Transverse colon (tissue), 4 donors: Measurements from ENCODE around the gene KATNBL1. TPM values are rescaled to one million over a fixed set of nuclear protein-coding genes. Genes with fewer than 3 reads are reported as not detected.

Experiments
- DNase-seq: peaks from one replicate; pipeline ENCODE4 v3.0.0-alpha.2; 2019
- H3K27ac ChIP-seq, 4 donors: fragments of 200-600 bp; sonication (generic); 2 replicates each; pipeline ENCODE4 v1.5.1; 2016 to 2018; ENCODE audit warnings: inconsistent platforms in 4 of 4
- H3K27me3 ChIP-seq: fragments of 200-600 bp; sonication (generic); 2 replicates; pipeline ENCODE4 v1.5.1; 2017; ENCODE audit warnings: inconsistent platforms
- H3K36me3 ChIP-seq, 4 donors: fragments of 200-600 bp; sonication (generic); 2 replicates each; pipeline ENCODE4 v1.5.1; 2017 to 2019; ENCODE audit warnings: inconsistent platforms in 4 of 4
- H3K4me1 ChIP-seq, 4 donors: fragments of 200-600 bp; sonication (generic); 2 replicates each; pipeline ENCODE4 v1.5.1; 2017 to 2020; ENCODE audit warnings: inconsistent platforms in 4 of 4
- H3K4me3 ChIP-seq, 4 donors: fragments of 200-600 bp; sonication (generic); 1 replicate in 1 of 4; 2 replicates in 3 of 4; pipeline versions ENCODE4 v1.5.1 to v1.6.1; 2017 to 2019; ENCODE audit warnings: inconsistent platforms in 4 of 4
- H3K9me3 ChIP-seq, 2 donors: fragments of 200-600 bp; sonication (generic); 2 replicates each; pipeline ENCODE4 v1.5.1; 2017 to 2019; ENCODE audit warnings: inconsistent platforms in 2 of 2
- CTCF ChIP-seq, 5 experiments: fragments of 200-600 bp in 3 of 5; fragments of 450-650 bp in 2 of 5; sonication (generic) in 3 of 5; IDR thresholded peaks; 1 replicate in 2 of 5; 2 replicates in 3 of 5; pipeline ENCODE4 v1.5.1; 2016 to 2017; ENCODE audit warnings: antibody characterized with exemption in 5 of 5, inconsistent platforms in 3 of 5, mild to moderate bottlenecking in 2 of 5, moderate library complexity in 1 of 5
- EP300 ChIP-seq: sonication (generic); formaldehyde crosslinking; IDR thresholded peaks from one replicate; pipeline ENCODE4 v1.6.1; 2017; ENCODE audit warnings: antibody characterized with exemption, low read depth
- POLR2A ChIP-seq: fragments of 450-650 bp; IDR thresholded peaks from one replicate; pipeline ENCODE4 v1.6.1; 2016; ENCODE audit warnings: antibody characterized with exemption, mild to moderate bottlenecking, moderate library complexity
- POLR2AphosphoS5 ChIP-seq, 3 donors: sonication (generic); formaldehyde crosslinking; IDR thresholded peaks; one replicate each; pipeline ENCODE4 v1.6.1; 2016; ENCODE audit warnings: antibody characterized with exemption in 3 of 3
- whole genome bisulfite sequencing, 2 donors: methylation state at CpG; one replicate each; pipeline ENCODE4 v1.1.5; 2018; ENCODE audit warnings: low coverage in 1 of 2; 5-methylcytosine and 5-hydroxymethylcytosine counted together
- in situ Hi-C, 4 donors: fragments of 200-750 bp; cut with MboI; loops; one replicate each; pipeline versions ENCODE4 v1.15.0 to v1.15.1; 2017; ENCODE audit warnings: low sequenced_read_pairs in 3 of 4, low pct_ligation_motif_present in 1 of 4, low pct_unique_long_range_greater_than_20kb in 1 of 4
- intact Hi-C: fragments of 100-400 bp; cut with DNase I; formaldehyde crosslinking; loops from one replicate; pipeline ENCODE4 v1.15.1; 2023; ENCODE audit warnings: low total_unique reads
- total RNA-seq, 4 donors: library from RNA; depleted of rRNA; stranded (reverse); fragments of >200 nt; gene quantifications; one replicate each; pipeline ENCODE4 v1.1.0, GENCODE V29; 2016

The KATNBL1 gene
- 100 to 1,000 TPM in 1 of 4 donors, 10 to 100 TPM in 3; 41.1 to 137 (median 80.3) TPM for total RNA-seq

GRCh38 chr15:34209421-34210282, at the start of gene KATNBL1:
Gene KATNBL1, minus strand, starts transcription at chr15:34210096. Its CDS starts 46,420 bp downstream, at chr15:34163676.
- H3K36me3 ChIP-seq: no peaks in the 10 kb centered on the region
- H3K27ac ChIP-seq: peak within 1 kb of the TSS; percentile 89 to 94 (median 92)
- intact Hi-C loops: loop anchor here (5.0 kb wide), 1 partner anchor 147 kb away; no protein-coding TSS in a partner anchor
- no peaks in the 10 kb centered on the region for H3K27me3 ChIP-seq
- TF ChIP-seq CTCF (IDR thresholded peaks at IDR 0.05) (peak; percentile 92 to 96 (median 94)), EP300 (no peak), POLR2A (peak; percentile 85), POLR2AphosphoS5 (IDR thresholded peaks at IDR 0.05) (peak; percentile 73 to 85 (median 76))
- peak; percentile 99 for DNase-seq
- no peaks in the 10 kb centered on the region for H3K9me3 ChIP-seq
- 0% methylated on average over 3 to 50 of the region's 81 CpGs for WGBS, 2 donors
- peaks cover 0 to 18% (median 8%) of the 10 kb centered on the region in 4 donors for H3K4me1 ChIP-seq
- in situ Hi-C loops: loop anchor here in 3 of 4 donors (10.0 to 25.0 kb wide), 2 partner anchors 145 to 147 kb away; no protein-coding TSS in a partner anchor
- H3K4me3 ChIP-seq: peak within 1 kb of the TSS; percentile 60 to 73 (median 66)

GRCh38 chr15:34259566-34259965, 49.7 kb upstream of the KATNBL1 start:
- 88 to 92% methylated on average over 2 to 3 of the region's 3 CpGs for WGBS, 2 donors
- intact Hi-C loops: no loop called here
- no peak overlapping the region for H3K27ac ChIP-seq

GRCh38 chr15:34258151-34258550, 48.3 kb upstream of the KATNBL1 start:
- no peak for DNase-seq
- H3K4me1 ChIP-seq: peaks cover 0 to 10% (median 0%) of the 10 kb centered on the region in 4 donors
- H3K4me3 ChIP-seq: no peak overlapping the region
- peaks cover 0 to 29% (median 9%) of the 10 kb centered on the region in 4 donors for H3K36me3 ChIP-seq
- no peak for TF ChIP-seq POLR2A
- TF ChIP-seq POLR2AphosphoS5 (IDR thresholded peaks at IDR 0.05): no peak
- TF ChIP-seq EP300: no peak
- no peak for TF ChIP-seq CTCF (IDR thresholded peaks at IDR 0.05)
- H3K27ac ChIP-seq: no peak overlapping the region
- 76 to 88% methylated on average over 2 of the region's 2 CpGs for WGBS, 2 donors
- no peaks in the 10 kb centered on the region for H3K27me3 ChIP-seq
- in situ Hi-C loops (loop anchor here in 1 of 4 donors (10.0 kb wide), 1 partner anchor 117 kb away; no protein-coding TSS in a partner anchor), intact Hi-C loops (no loop called here)
- H3K9me3 ChIP-seq: no peaks in the 10 kb centered on the region

More at GRCh38 chr15:34259566-34259965, 49.7 kb upstream of the KATNBL1 start:
- H3K4me3 ChIP-seq: no peak overlapping the region
- no peaks in the 10 kb centered on the region for H3K27me3 ChIP-seq
- TF ChIP-seq POLR2AphosphoS5 (IDR thresholded peaks at IDR 0.05): no peak
- no peak for TF ChIP-seq EP300
- no peak for TF ChIP-seq POLR2A
- TF ChIP-seq CTCF (IDR thresholded peaks at IDR 0.05): no peak
- H3K9me3 ChIP-seq: no peaks in the 10 kb centered on the region
- in situ Hi-C loops: loop anchor here in 1 of 4 donors (10.0 kb wide), 1 partner anchor 115 kb away; no protein-coding TSS in a partner anchor
- peaks cover 0 to 10% (median 0%) of the 10 kb centered on the region in 4 donors for H3K4me1 ChIP-seq
- no peak for DNase-seq
- H3K36me3 ChIP-seq: peaks cover 0 to 16% (median 2%) of the 10 kb centered on the region in 4 donors

- no peaks in the 10 kb centered on the region for H3K27me3 ChIP-seq
- no peaks in the 10 kb centered on the region for H3K9me3 ChIP-seq
- no peak for DNase-seq
- intact Hi-C loops (no loop called here), in situ Hi-C loops (loop anchor here in 1 of 4 donors (10.0 kb wide), 1 partner anchor 122 kb away; no protein-coding TSS in a partner anchor)
- TF ChIP-seq POLR2A (no peak), CTCF (IDR thresholded peaks at IDR 0.05) (no peak), POLR2AphosphoS5 (IDR thresholded peaks at IDR 0.05) (no peak), EP300 (no peak)
- H3K36me3 ChIP-seq: peaks cover 0 to 66% (median 10%) of the 10 kb centered on the region in 4 donors
- H3K4me1 ChIP-seq: peaks cover 0 to 10% (median 0%) of the 10 kb centered on the region in 4 donors
- H3K27ac ChIP-seq: no peak overlapping the region
- no peak overlapping the region for H3K4me3 ChIP-seq
These were observed 42.6 kb upstream of the KATNBL1 start for GRCh38 chr15:34252545-34252944.
